A549 (cell line): ENCODE data around the gene MAML1. TPM values are rescaled to one million over a fixed set of nuclear protein-coding genes. Genes with fewer than 3 reads are reported as not detected.

ENCODE experiments used
- ATAC-seq, 2 experiments: fragments of 200-7000 bp in 1 of 2; fragments of >200 bp in 1 of 2; cut with Nextera tagmentation in 1 of 2; cut with Tn5 transposase in 1 of 2; 3 replicates each; pipeline versions ENCODE4 v1.8.0 to v1.9.1; 2018 to 2020; ENCODE audit warnings: mild to moderate bottlenecking in 1 of 2, moderate library complexity in 1 of 2
- CTCF ChIA-PET: fragments of 300-600 bp; sonication (Branson Sonifier 250); formaldehyde crosslinking; extraction: SDS; loops from one replicate; lab custom pipeline; 2021; ENCODE audit warnings: antibody characterized with exemption, inconsistent platforms; lab: Yijun Ruan, JAX
- POLR2A ChIA-PET: fragments of 350-600 bp; formaldehyde crosslinking; extraction: SDS; loops from one replicate; lab custom pipeline; 2021; ENCODE audit warnings: antibody characterized with exemption, inconsistent platforms; lab: Yijun Ruan, JAX
- DNase-seq, 2 experiments: peaks; one replicate each; pipeline versions ENCODE4 v3.0.0 to v3.0.0-alpha.2; 2011 to 2016; ENCODE audit warnings: low read depth in 1 of 2, low spot score in 1 of 2
- FAIRE-seq: peaks from 2 replicates; lab custom pipeline; 2011; peaks lifted over from hg19 to GRCh38; lab: Jason Lieb, UNC
- H3K27ac ChIP-seq, 2 experiments: fragments of >200 bp; sonication (Bioruptor Twin); formaldehyde crosslinking; 3 replicates each; pipeline ENCODE4 v1.5.1; 2016 to 2017
- H3K4me1 ChIP-seq: fragments of >200 bp; sonication (Bioruptor Twin); formaldehyde crosslinking; 3 replicates; pipeline ENCODE4 v1.6.1; 2016
- H3K4me2 ChIP-seq: fragments of >200 bp; sonication (Bioruptor Twin); formaldehyde crosslinking; 3 replicates; pipeline ENCODE4 v1.6.1; 2016
- H3K4me3 ChIP-seq: fragments of >200 bp; sonication (Bioruptor Twin); formaldehyde crosslinking; 3 replicates; pipeline ENCODE4 v1.5.1; 2016
- H3K9me3 ChIP-seq: fragments of >200 bp; sonication (Bioruptor Twin); formaldehyde crosslinking; 3 replicates; pipeline ENCODE4 v1.6.1; 2016
- BHLHE40 ChIP-seq: IDR thresholded peaks from 2 replicates; pipeline ENCODE4 v1.6.1; 2012; ENCODE audit warnings: low read depth, low read length, inconsistent platforms
- HOXA7 ChIP-seq: fragments of 250-450 bp; sonication (Bioruptor Pico); IDR thresholded peaks from 2 replicates; pipeline ENCODE4 v1.5.0; 2020; ENCODE audit warnings: mild to moderate bottlenecking, moderate library complexity
- HOXB5 ChIP-seq: fragments of 250-450 bp; sonication (Bioruptor Pico); IDR thresholded peaks from 2 replicates; pipeline ENCODE4 v1.5.0; 2020; ENCODE audit warnings: mild to moderate bottlenecking, moderate library complexity
- JUN ChIP-seq, 2 experiments: fragments of >200 bp; sonication (Bioruptor Twin); formaldehyde crosslinking; IDR thresholded peaks; 2 replicates in 1 of 2; 3 replicates in 1 of 2; pipeline ENCODE4 v1.6.1; 2016 to 2017
- MAFK ChIP-seq: fragments of 450-650 bp; IDR thresholded peaks from 2 replicates; pipeline ENCODE4 v1.6.1; 2014; ENCODE audit not compliant: partially characterized antibody
- MYC ChIP-seq: IDR thresholded peaks from 2 replicates; pipeline ENCODE4 v1.6.1; 2012; ENCODE audit warnings: mild to moderate bottlenecking, inconsistent platforms, low read length, improper control_type of control experiment, borderline replicate concordance
- PHF8 ChIP-seq: fragments of 200-600 bp; sonication (generic); IDR thresholded peaks from 2 replicates; pipeline ENCODE4 v1.6.1; 2016; ENCODE audit warnings: low read depth, mild to moderate bottlenecking, antibody characterized with exemption, moderate library complexity, borderline replicate concordance
- RAD21 ChIP-seq, 2 experiments: fragments of >200 bp in 1 of 2; sonication (Bioruptor Twin) in 1 of 2; formaldehyde crosslinking in 1 of 2; IDR thresholded peaks in 1 of 2; conservative IDR thresholded peaks in 1 of 2; 2 replicates in 1 of 2; 3 replicates in 1 of 2; pipeline ENCODE4 v1.6.1; 2012 to 2018; ENCODE audit warnings: inconsistent platforms in 1 of 2
- TFCP2L1 ChIP-seq: fragments of 250-450 bp; sonication (Bioruptor Pico); IDR thresholded peaks from 2 replicates; pipeline ENCODE4 v1.5.0; 2021; ENCODE audit warnings: mild to moderate bottlenecking
- ZNF302 ChIP-seq: fragments of 250-450 bp; sonication (Bioruptor Pico); IDR thresholded peaks from 2 replicates; pipeline ENCODE4 v1.9.0; 2021; ENCODE audit warnings: inconsistent platforms, mild to moderate bottlenecking, moderate library complexity
- WGBS: methylation state at CpG from one replicate; pipeline ENCODE4 v1.1.6; 2017; ENCODE audit errors: missing lambda C conversion rate; 5-methylcytosine and 5-hydroxymethylcytosine counted together
- polyA plus RNA-seq, 4 experiments: library from polyadenylated mRNA; depleted of rRNA in 3 of 4; stranded (reverse); fragments of >200 nt; fragmentation: RNase III in 1 of 4; extraction: RNeasy Plus Mini Kit Qiagen cat#74134 plus additional on column Dnase treatment in 1 of 4; gene quantifications; 2 replicates in 3 of 4; 3 replicates in 1 of 4; pipeline ENCODE4 v1.2.3, GENCODE V29; 2011 to 2017
- TF ChIP-seq, protein P1 (sequence below): fragments of 200-600 bp; sonication (generic); IDR thresholded peaks from 2 replicates; pipeline ENCODE4 v1.6.1; 2016; ENCODE audit warnings: antibody characterized with exemption, mild to moderate bottlenecking, moderate library complexity
- TF ChIP-seq, protein P2 (sequence below): fragments of 450-650 bp; IDR thresholded peaks from 2 replicates; pipeline ENCODE4 v1.6.1; 2014; ENCODE audit warnings: antibody characterized with exemption
- TF ChIP-seq, protein P3 (sequence below): fragments of 150-350 bp; IDR thresholded peaks from 2 replicates; pipeline ENCODE4 v1.6.1; 2014; ENCODE audit warnings: low read depth, mild to moderate bottlenecking, low read length
- TF ChIP-seq, protein P4 (sequence below): fragments of >200 bp; sonication (Bioruptor Twin); formaldehyde crosslinking; IDR thresholded peaks from 2 replicates; pipeline ENCODE4 v1.6.1; 2016
- TF ChIP-seq, protein P5 (sequence below): fragments of >200 bp; sonication (Bioruptor Twin); formaldehyde crosslinking; IDR thresholded peaks from 3 replicates; pipeline ENCODE4 v1.6.1; 2016

Gene MAML1
- polyA plus RNA-seq, 2 of the 4 experiments (the other 2 are of a cell fraction): 6.9 to 12.0 TPM

DNA sequence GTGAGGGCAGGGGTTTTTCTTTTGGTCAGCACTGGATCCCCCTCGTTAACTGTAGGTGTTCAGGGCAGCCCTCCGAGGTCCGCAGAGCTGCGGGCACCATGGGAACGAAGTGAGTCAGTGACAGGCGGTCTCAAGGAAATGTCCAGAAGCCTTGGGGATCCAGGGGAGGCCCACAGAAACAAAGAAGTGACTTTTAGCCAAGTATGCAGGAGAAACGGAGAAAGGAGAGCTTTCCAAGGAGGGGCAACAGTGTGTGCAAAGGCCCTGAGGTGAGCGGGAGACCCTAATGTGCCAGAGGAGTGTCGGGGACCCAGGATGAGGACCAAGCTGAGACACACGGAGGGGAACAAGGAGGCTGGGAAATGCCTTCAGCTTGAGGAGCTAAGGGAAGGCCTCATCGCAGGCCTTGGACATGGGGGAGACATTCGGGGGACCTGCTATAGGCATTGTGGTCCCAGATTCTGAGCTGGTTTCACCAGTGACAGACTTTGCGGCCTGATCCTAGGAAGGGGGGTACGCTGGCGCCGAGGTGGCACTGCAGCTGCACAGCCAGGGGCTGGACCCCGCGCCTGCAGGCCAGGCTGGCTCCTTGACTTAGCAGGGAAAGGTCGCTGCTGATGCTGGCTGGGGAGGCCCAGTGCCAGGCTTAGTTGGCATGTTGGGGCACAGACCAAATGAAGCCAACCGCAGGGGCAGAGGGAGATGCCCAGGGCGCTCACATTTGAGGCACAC lies 64.4 kb downstream of the MAML1 start:
- no peak for ATAC-seq
- Histone ChIP-seq H3K4me3 (peak overlapping the region; percentile 59; the same call in 1 of the 3 replicates), H3K4me2 (peak overlapping the region; percentile 90), H3K27ac (peak overlapping the region; percentile 82 to 90; a peak in 4 of 6 replicates), H3K4me1 (peaks cover 16% of the 10 kb centered on the region; the same call in 2 of the 3 replicates), H3K9me3 (no peaks in the 10 kb centered on the region)
- ChIA-PET POLR2A (interaction anchor here (0.9 kb wide), 1 partner anchor 66 kb away, joined by 3 read pairs; no protein-coding TSS in a partner anchor), CTCF (interaction anchor here (0.7 to 5.9 kb wide), 16 partner anchors 10 to 181 kb away, joined by 3 to 68 read pairs (median 4); partner anchors contain the start of gene SQSTM1)
- no peak for DNase-seq
- FAIRE-seq: no peak
- TF ChIP-seq HOXA7 (CRISPR knock-in tag): no peak
- TF ChIP-seq, protein P1, sequence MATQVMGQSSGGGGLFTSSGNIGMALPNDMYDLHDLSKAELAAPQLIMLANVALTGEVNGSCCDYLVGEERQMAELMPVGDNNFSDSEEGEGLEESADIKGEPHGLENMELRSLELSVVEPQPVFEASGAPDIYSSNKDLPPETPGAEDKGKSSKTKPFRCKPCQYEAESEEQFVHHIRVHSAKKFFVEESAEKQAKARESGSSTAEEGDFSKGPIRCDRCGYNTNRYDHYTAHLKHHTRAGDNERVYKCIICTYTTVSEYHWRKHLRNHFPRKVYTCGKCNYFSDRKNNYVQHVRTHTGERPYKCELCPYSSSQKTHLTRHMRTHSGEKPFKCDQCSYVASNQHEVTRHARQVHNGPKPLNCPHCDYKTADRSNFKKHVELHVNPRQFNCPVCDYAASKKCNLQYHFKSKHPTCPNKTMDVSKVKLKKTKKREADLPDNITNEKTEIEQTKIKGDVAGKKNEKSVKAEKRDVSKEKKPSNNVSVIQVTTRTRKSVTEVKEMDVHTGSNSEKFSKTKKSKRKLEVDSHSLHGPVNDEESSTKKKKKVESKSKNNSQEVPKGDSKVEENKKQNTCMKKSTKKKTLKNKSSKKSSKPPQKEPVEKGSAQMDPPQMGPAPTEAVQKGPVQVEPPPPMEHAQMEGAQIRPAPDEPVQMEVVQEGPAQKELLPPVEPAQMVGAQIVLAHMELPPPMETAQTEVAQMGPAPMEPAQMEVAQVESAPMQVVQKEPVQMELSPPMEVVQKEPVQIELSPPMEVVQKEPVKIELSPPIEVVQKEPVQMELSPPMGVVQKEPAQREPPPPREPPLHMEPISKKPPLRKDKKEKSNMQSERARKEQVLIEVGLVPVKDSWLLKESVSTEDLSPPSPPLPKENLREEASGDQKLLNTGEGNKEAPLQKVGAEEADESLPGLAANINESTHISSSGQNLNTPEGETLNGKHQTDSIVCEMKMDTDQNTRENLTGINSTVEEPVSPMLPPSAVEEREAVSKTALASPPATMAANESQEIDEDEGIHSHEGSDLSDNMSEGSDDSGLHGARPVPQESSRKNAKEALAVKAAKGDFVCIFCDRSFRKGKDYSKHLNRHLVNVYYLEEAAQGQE: no peak
- TF ChIP-seq BHLHE40: no peak
- no peak for TF ChIP-seq RAD21 (conservative IDR thresholded peaks at IDR 0.05 in 1 of 2, IDR thresholded peaks at IDR 0.05 in 1 of 2)
- no peak for TF ChIP-seq MAFK
- TF ChIP-seq ZNF302 (CRISPR knock-in tag): no peak
- TF ChIP-seq, protein P2, sequence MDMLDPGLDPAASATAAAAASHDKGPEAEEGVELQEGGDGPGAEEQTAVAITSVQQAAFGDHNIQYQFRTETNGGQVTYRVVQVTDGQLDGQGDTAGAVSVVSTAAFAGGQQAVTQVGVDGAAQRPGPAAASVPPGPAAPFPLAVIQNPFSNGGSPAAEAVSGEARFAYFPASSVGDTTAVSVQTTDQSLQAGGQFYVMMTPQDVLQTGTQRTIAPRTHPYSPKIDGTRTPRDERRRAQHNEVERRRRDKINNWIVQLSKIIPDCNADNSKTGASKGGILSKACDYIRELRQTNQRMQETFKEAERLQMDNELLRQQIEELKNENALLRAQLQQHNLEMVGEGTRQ: no peak
- TF ChIP-seq, protein P3, sequence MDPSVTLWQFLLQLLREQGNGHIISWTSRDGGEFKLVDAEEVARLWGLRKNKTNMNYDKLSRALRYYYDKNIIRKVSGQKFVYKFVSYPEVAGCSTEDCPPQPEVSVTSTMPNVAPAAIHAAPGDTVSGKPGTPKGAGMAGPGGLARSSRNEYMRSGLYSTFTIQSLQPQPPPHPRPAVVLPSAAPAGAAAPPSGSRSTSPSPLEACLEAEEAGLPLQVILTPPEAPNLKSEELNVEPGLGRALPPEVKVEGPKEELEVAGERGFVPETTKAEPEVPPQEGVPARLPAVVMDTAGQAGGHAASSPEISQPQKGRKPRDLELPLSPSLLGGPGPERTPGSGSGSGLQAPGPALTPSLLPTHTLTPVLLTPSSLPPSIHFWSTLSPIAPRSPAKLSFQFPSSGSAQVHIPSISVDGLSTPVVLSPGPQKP: no peak
- no peak for TF ChIP-seq TFCP2L1 (CRISPR knock-in tag)
- TF ChIP-seq JUN (IDR thresholded peaks at IDR 0.05): no peak
- TF ChIP-seq HOXB5 (CRISPR knock-in tag): no peak
- TF ChIP-seq, protein P4, sequence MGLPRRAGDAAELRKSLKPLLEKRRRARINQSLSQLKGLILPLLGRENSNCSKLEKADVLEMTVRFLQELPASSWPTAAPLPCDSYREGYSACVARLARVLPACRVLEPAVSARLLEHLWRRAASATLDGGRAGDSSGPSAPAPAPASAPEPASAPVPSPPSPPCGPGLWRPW: no peak
- TF ChIP-seq, protein P5, sequence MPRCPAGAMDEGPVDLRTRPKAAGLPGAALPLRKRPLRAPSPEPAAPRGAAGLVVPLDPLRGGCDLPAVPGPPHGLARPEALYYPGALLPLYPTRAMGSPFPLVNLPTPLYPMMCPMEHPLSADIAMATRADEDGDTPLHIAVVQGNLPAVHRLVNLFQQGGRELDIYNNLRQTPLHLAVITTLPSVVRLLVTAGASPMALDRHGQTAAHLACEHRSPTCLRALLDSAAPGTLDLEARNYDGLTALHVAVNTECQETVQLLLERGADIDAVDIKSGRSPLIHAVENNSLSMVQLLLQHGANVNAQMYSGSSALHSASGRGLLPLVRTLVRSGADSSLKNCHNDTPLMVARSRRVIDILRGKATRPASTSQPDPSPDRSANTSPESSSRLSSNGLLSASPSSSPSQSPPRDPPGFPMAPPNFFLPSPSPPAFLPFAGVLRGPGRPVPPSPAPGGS: no peak
- 87% methylated on average over 20 of the region's 21 CpGs for WGBS

DNA sequence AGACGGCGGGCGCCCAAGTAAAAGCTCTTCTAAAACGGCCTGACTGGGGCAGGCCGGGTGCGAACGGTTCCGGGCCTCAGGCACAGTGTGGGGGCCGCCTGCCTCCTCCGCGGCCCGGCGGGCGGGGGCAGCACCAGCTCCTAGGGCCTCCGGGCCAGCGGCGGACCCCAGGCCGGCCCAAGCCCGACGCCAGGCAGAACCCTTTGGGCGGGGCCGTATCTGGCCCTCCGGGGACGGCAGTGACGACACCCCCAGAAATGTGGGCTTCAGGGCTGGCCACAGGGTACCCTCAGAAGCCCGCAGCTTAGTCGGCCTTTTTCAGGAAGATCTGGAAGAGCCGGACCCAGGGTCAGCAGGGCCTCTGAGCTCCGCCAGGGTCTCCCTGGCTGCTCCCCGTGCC lies 65.1 kb downstream of the MAML1 start:
- no peak for FAIRE-seq
- DNase-seq: no peak
- ATAC-seq: no peak
- H3K4me1 ChIP-seq: peaks cover 23% of the 10 kb centered on the region
- TF ChIP-seq RAD21 (conservative IDR thresholded peaks at IDR 0.05 in 1 of 2, IDR thresholded peaks at IDR 0.05 in 1 of 2) (no peak), MYC (no peak), PHF8 (no peak)
- no peak overlapping the region for H3K4me3 ChIP-seq
- H3K27ac ChIP-seq: no peak overlapping the region
- no peak overlapping the region for H3K4me2 ChIP-seq
- CTCF ChIA-PET: interaction anchor here (0.8 to 5.9 kb wide), 11 partner anchors 9 to 330 kb away, joined by 3 to 68 read pairs (median 12); no protein-coding TSS in a partner anchor
- POLR2A ChIA-PET: interaction anchor here (0.9 kb wide), 1 partner anchor 67 kb away, joined by 3 read pairs; no protein-coding TSS in a partner anchor
- WGBS: 98% methylated on average over 22 of the region's 30 CpGs
- H3K9me3 ChIP-seq: no peaks in the 10 kb centered on the region
